ENCODE results near the gene OR1B1. TPM values are rescaled to one million over a fixed set of nuclear protein-coding genes. Genes with fewer than 3 reads are reported as not detected.

The OR1B1 gene
- polyA plus RNA-seq, 1 donor (not counting 4 experiments of a cell fraction or from before 2014, with no cell fraction given), result not detected

DNA sequence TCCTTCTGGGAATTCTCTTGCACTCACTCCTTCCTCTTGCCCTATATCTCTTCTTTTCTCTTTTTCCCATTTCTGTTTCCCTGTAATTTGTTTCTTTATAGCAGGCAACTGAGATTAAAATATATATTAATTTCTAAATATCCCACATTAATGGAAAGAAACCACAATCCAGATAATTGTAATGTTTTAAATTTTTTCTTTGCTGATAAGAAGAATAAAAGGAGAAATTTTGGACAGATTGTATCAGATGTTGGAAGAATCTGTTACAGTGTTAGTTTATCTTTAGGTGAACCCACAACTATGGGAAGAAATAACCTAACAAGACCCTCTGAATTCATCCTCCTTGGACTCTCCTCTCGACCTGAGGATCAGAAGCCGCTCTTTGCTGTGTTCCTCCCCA, 4.0 kb upstream of the OR1B1 start, which contains the start of gene OR1L1:
Gene OR1L1 (plus strand): TSS at position 301 of the 400 bp plus-strand sequence. CDS start 0 bp downstream, at position 301.
- Histone ChIP-seq H3K79me2 (ENCODE audit: control insufficient read depth, insufficient read depth, low read length) (no peaks in the 10 kb centered on the region), H3K36me3 (ENCODE audit: control insufficient read depth in 2 of 2, extremely low read depth in 1 of 2, insufficient read depth in 2 of 2, low read length in 2 of 2) (no peaks in the 10 kb centered on the region), H3K4me1 (ENCODE audit: control insufficient read depth, extremely low read depth, insufficient read depth, low read length) (no peaks in the 10 kb centered on the region), H2AFZ (ENCODE audit: control insufficient read depth, low read length) (no peak within 1 kb of the TSS), H3K4me3 (ENCODE audit: control insufficient read depth in 2 of 3, extremely low read depth in 1 of 3, insufficient read depth in 2 of 3, low read depth in 1 of 3, low read length in 3 of 3) (no peak within 1 kb of the TSS), H3K27me3 (ENCODE audit: control insufficient read depth, extremely low read depth, insufficient read depth, low read length) (no peaks in the 10 kb centered on the region), H3K4me2 (ENCODE audit: control insufficient read depth, extremely low read depth, insufficient read depth, low read depth, low read length) (no peak within 1 kb of the TSS), H4K20me1 (ENCODE audit: control insufficient read depth, extremely low read depth, insufficient read depth, low read length) (no peaks in the 10 kb centered on the region), H3K9me3 (ENCODE audit: control insufficient read depth, low read depth, low read length) (no peaks in the 10 kb centered on the region), H3K27ac (ENCODE audit: control insufficient read depth, insufficient read depth, low read length) (no peak within 1 kb of the TSS), H3K9me1 (ENCODE audit: control insufficient read depth, extremely low read depth, insufficient read depth, low read length) (no peaks in the 10 kb centered on the region), H3K9ac (ENCODE audit: control insufficient read depth, extremely low read depth, insufficient read depth, low read length) (no peak within 1 kb of the TSS)
- DNase-seq (ENCODE audit: low read depth, low spot score) (no peak), FAIRE-seq (no peak)
- dilution Hi-C loops (cut with MboI; ENCODE audit: extremely low pct_ligation_motif_present, low sequenced_read_pairs), result no loop called here
- TF ChIP-seq, protein P1, sequence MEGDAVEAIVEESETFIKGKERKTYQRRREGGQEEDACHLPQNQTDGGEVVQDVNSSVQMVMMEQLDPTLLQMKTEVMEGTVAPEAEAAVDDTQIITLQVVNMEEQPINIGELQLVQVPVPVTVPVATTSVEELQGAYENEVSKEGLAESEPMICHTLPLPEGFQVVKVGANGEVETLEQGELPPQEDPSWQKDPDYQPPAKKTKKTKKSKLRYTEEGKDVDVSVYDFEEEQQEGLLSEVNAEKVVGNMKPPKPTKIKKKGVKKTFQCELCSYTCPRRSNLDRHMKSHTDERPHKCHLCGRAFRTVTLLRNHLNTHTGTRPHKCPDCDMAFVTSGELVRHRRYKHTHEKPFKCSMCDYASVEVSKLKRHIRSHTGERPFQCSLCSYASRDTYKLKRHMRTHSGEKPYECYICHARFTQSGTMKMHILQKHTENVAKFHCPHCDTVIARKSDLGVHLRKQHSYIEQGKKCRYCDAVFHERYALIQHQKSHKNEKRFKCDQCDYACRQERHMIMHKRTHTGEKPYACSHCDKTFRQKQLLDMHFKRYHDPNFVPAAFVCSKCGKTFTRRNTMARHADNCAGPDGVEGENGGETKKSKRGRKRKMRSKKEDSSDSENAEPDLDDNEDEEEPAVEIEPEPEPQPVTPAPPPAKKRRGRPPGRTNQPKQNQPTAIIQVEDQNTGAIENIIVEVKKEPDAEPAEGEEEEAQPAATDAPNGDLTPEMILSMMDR (optimal IDR thresholded peaks at IDR 0.05 in 1 of 3, IDR thresholded peaks at IDR 0.05 in 1 of 3, conservative IDR thresholded peaks at IDR 0.05 in 1 of 3; ENCODE audit: extremely low read depth in 1 of 3, insufficient read depth in 2 of 3, low read length in 3 of 3), result no peak
- TF ChIP-seq EZH2 (IDR thresholded peaks at IDR 0.05; ENCODE audit: low read length), result no peak

DNA sequence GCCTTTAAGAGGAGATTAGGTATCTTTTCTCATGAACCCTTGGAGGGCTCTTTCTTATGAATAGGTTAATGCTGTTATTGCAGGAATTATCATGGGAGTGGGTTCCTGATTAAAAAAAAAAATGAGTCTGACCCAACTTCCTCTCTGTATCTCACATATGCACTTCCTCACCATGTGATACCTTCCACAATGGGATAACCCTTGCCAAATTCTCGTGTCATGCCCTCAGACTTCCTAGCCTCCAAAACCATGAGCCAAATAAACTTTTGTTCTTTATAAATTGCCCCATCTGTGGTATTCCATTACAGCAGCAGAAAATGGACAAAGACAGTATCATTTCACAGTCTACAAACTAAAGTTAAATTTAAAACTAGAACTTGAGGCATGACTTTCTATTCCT, 1.0 kb downstream of the OR1B1 start:
- no peak overlapping the region for H3K4me2 ChIP-seq (ENCODE audit: control insufficient read depth, extremely low read depth, insufficient read depth, low read depth, low read length)
- no peak for FAIRE-seq
- no peak overlapping the region for H3K4me3 ChIP-seq (ENCODE audit: control insufficient read depth in 2 of 3, extremely low read depth in 1 of 3, insufficient read depth in 2 of 3, low read depth in 1 of 3, low read length in 3 of 3)
- no peak overlapping the region for H2AFZ ChIP-seq (ENCODE audit: control insufficient read depth, low read length)
- H3K27ac ChIP-seq (ENCODE audit: control insufficient read depth, insufficient read depth, low read length), result no peak overlapping the region
- H3K27me3 ChIP-seq (ENCODE audit: control insufficient read depth, extremely low read depth, insufficient read depth, low read length), result no peaks in the 10 kb centered on the region
- H3K9me3 ChIP-seq (ENCODE audit: control insufficient read depth, low read depth, low read length), result no peaks in the 10 kb centered on the region
- H3K79me2 ChIP-seq (ENCODE audit: control insufficient read depth, insufficient read depth, low read length), result no peaks in the 10 kb centered on the region
- TF ChIP-seq, protein P1 (optimal IDR thresholded peaks at IDR 0.05 in 1 of 3, IDR thresholded peaks at IDR 0.05 in 1 of 3, conservative IDR thresholded peaks at IDR 0.05 in 1 of 3; ENCODE audit: extremely low read depth in 1 of 3, insufficient read depth in 2 of 3, low read length in 3 of 3), result no peak
- no peak for TF ChIP-seq EZH2 (IDR thresholded peaks at IDR 0.05; ENCODE audit: low read length)
- no peak for DNase-seq (ENCODE audit: low read depth, low spot score)
- H4K20me1 ChIP-seq (ENCODE audit: control insufficient read depth, extremely low read depth, insufficient read depth, low read length), result no peaks in the 10 kb centered on the region
- no peaks in the 10 kb centered on the region for H3K4me1 ChIP-seq (ENCODE audit: control insufficient read depth, extremely low read depth, insufficient read depth, low read length)
- dilution Hi-C loops (cut with MboI; ENCODE audit: extremely low pct_ligation_motif_present, low sequenced_read_pairs), result no loop called here
- no peaks in the 10 kb centered on the region for H3K36me3 ChIP-seq (ENCODE audit: control insufficient read depth in 2 of 2, extremely low read depth in 1 of 2, insufficient read depth in 2 of 2, low read length in 2 of 2)
- H3K9ac ChIP-seq (ENCODE audit: control insufficient read depth, extremely low read depth, insufficient read depth, low read length), result no peak overlapping the region
- H3K9me1 ChIP-seq (ENCODE audit: control insufficient read depth, extremely low read depth, insufficient read depth, low read length), result no peaks in the 10 kb centered on the region

All from keratinocyte (primary cell).